ENCODE measurements around the gene C16orf46. TPM values are rescaled to one million over a fixed set of nuclear protein-coding genes. Genes with fewer than 3 reads are reported as not detected.

Gene C16orf46
- total and polyA plus RNA-seq, 2 donors, result 0.63 to 2.4 TPM

DNA sequence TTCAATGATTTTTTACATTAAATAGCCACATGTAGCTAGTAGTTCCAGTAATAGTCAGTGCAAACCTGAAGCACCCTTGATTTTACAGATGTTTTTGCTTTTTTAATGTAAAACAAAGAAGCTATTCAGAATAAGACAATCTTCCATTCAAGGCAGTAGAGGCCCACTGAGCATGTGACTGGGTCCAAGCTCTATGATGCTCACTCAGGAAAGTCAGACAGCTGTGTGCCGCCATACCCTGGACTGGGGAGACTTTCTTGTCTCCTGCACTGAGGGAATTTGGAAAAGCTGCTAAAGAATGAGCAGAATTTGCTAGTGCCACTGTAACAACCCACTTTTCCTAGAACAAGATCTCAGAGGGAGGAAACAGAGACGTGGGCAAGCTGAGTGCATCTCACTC, 58.5 kb downstream of the C16orf46 start:
- no peak for DNase-seq (ENCODE audit: extremely low spot score)
- H3K27ac ChIP-seq (ENCODE audit: low read depth), result no peak overlapping the region
- H3K4me1 ChIP-seq (ENCODE audit: insufficient read depth), result no peaks in the 10 kb centered on the region
- peaks cover 1% of the 10 kb centered on the region for H3K36me3 ChIP-seq (ENCODE audit: insufficient read depth)
- no peak overlapping the region for H3K4me3 ChIP-seq (ENCODE audit: low read depth, low read length)
- 92% methylated on average over 2 of the region's 2 CpGs for WGBS

- no peak for DNase-seq (ENCODE audit: extremely low spot score)
- 83% methylated on average over 2 of the region's 2 CpGs for WGBS
- Histone ChIP-seq H3K27ac (ENCODE audit: low read depth) (no peak overlapping the region), H3K36me3 (ENCODE audit: insufficient read depth) (no peaks in the 10 kb centered on the region), H3K4me3 (ENCODE audit: low read depth, low read length) (no peak overlapping the region), H3K4me1 (ENCODE audit: insufficient read depth) (no peaks in the 10 kb centered on the region)
Observed at GRCh38 chr16:81014672-81015071, 62.4 kb downstream of the C16orf46 start.

GRCh38 chr16:81012974-81013373, 64.1 kb downstream of the C16orf46 start:
- H3K4me1 ChIP-seq (ENCODE audit: insufficient read depth), result no peaks in the 10 kb centered on the region
- H3K27ac ChIP-seq (ENCODE audit: low read depth), result no peak overlapping the region
- 92% methylated on average over 3 of the region's 3 CpGs for WGBS
- H3K36me3 ChIP-seq (ENCODE audit: insufficient read depth), result no peaks in the 10 kb centered on the region
- no peak for DNase-seq (ENCODE audit: extremely low spot score)
- no peak overlapping the region for H3K4me3 ChIP-seq (ENCODE audit: low read depth, low read length)

Small RNA genes within 50 kb of the gene (small RNA-seq; reads per million reads assigned to genes)
- gene AC092718.3 (not detected), gene RNU6-1191P (not detected)

Other genes starting within 250 kb of the C16orf46 start
- 26.2 TPM for gene CMC2, start 70.4 kb downstream of the C16orf46 start, total RNA-seq
- 70.3 TPM for gene CMC2, start 70.4 kb downstream of the C16orf46 start, polyA plus RNA-seq
- 37.5 TPM for gene CENPN, start 70.0 kb downstream of the C16orf46 start, total RNA-seq
- gene CENPN, start 70.0 kb downstream of the C16orf46 start, polyA plus RNA-seq, result 3.4 TPM
- gene ATMIN, start 41.4 kb downstream of the C16orf46 start, total RNA-seq, result 44.1 TPM
- gene ATMIN, start 41.4 kb downstream of the C16orf46 start, polyA plus RNA-seq, result 26.7 TPM
- gene GCSH, start 19.2 kb upstream of the C16orf46 start, total RNA-seq, result 30.0 TPM
- 36.5 TPM for gene GCSH, start 19.2 kb upstream of the C16orf46 start, polyA plus RNA-seq
- 0.11 TPM for gene BCO1, start 161.5 kb upstream of the C16orf46 start, total RNA-seq
- 0.25 TPM for gene BCO1, start 161.5 kb upstream of the C16orf46 start, polyA plus RNA-seq
- gene GAN, start 237.7 kb upstream of the C16orf46 start, total RNA-seq, result 13.2 TPM
- 1.1 TPM for gene GAN, start 237.7 kb upstream of the C16orf46 start, polyA plus RNA-seq